Measurements from ENCODE around the gene DGCR8. TPM values are rescaled to one million over a fixed set of nuclear protein-coding genes. Genes with fewer than 3 reads are reported as not detected.
"Not testable (repeated sequence)": the region's sequence is repeated elsewhere in the genome, so short reads cannot be mapped to it uniquely, and the experiment has no call there.

The DGCR8 gene
- total RNA-seq, 2 experiments from 2014 or later: 33.4 to 34.3 TPM

GRCh38 chr22:20155330-20156041 lies 75.4 kb downstream of the DGCR8 start:
- H3K4me1 Mint-ChIP-seq (ENCODE audit: low read depth): no peaks in the 10 kb centered on the region
- H3K9me3 Mint-ChIP-seq: no peaks in the 10 kb centered on the region
- H3K27ac Mint-ChIP-seq: no peak overlapping the region
- intact Hi-C loops (cut with micrococcal nuclease): no loop called here
- no peak overlapping the region for H3K4me3 Mint-ChIP-seq
- H3K36me3 Mint-ChIP-seq: no peaks in the 10 kb centered on the region
- H3K27me3 Mint-ChIP-seq: peaks cover 3% of the 10 kb centered on the region
- DNase-seq: peak; percentile 35
- POLR2A ChIA-PET: no interaction called here
- CTCF ChIA-PET: interaction anchor here (0.5 to 3.0 kb wide), 4 partner anchors 34 to 239 kb away, joined by 3 to 48 read pairs (median 4); no protein-coding TSS in a partner anchor

GRCh38 chr22:20156042-20156389 lies 76.0 kb downstream of the DGCR8 start:
- no peaks in the 10 kb centered on the region for H3K36me3 Mint-ChIP-seq
- ChIA-PET CTCF (interaction anchor here (0.5 to 3.0 kb wide), 2 partner anchors 130 to 239 kb away, joined by 4 to 48 read pairs; no protein-coding TSS in a partner anchor), POLR2A (no interaction called here)
- no peaks in the 10 kb centered on the region for H3K4me1 Mint-ChIP-seq (ENCODE audit: low read depth)
- no peak overlapping the region for H3K27ac Mint-ChIP-seq
- no peak overlapping the region for H3K4me3 Mint-ChIP-seq
- no peak for DNase-seq
- intact Hi-C loops (cut with micrococcal nuclease): no loop called here
- H3K9me3 Mint-ChIP-seq: no peaks in the 10 kb centered on the region
- H3K27me3 Mint-ChIP-seq: peaks cover 3% of the 10 kb centered on the region

- intact Hi-C loops (cut with micrococcal nuclease): loop anchor here (1.0 kb wide), 1 partner anchor 128 kb away; no protein-coding TSS in a partner anchor
- no peak overlapping the region for H3K27ac Mint-ChIP-seq
These were observed 76.8 kb downstream of the DGCR8 start for GRCh38 chr22:20156611-20157429.

GRCh38 chr22:20157430-20158183 lies 77.6 kb downstream of the DGCR8 start:
- H3K27me3 Mint-ChIP-seq: peaks cover 3% of the 10 kb centered on the region
- H3K4me3 Mint-ChIP-seq: no peak overlapping the region
- ChIA-PET CTCF (interaction anchor here (0.8 to 3.0 kb wide), 18 partner anchors 9 to 305 kb away, joined by 3 to 48 read pairs (median 4); partner anchors contain the start of gene DGCR6L), POLR2A (no interaction called here)
- H3K9me3 Mint-ChIP-seq: no peaks in the 10 kb centered on the region
- H3K27ac Mint-ChIP-seq: no peak overlapping the region
- no peaks in the 10 kb centered on the region for H3K36me3 Mint-ChIP-seq
- DNase-seq: no peak
- H3K4me1 Mint-ChIP-seq (ENCODE audit: low read depth): no peaks in the 10 kb centered on the region
- intact Hi-C loops (cut with micrococcal nuclease): loop anchor here (1.0 kb wide), 1 partner anchor 128 kb away; no protein-coding TSS in a partner anchor

More at GRCh38 chr22:20156611-20157429, 76.8 kb downstream of the DGCR8 start:
- peak; percentile 90 for DNase-seq
- ChIA-PET POLR2A (no interaction called here), CTCF (interaction anchor here (0.7 to 3.0 kb wide), 19 partner anchors 10 to 306 kb away, joined by 3 to 48 read pairs (median 4); partner anchors contain the start of gene DGCR6L)
- Mint-ChIP-seq H3K36me3 (no peaks in the 10 kb centered on the region), H3K27me3 (peaks cover 3% of the 10 kb centered on the region), H3K4me1 (ENCODE audit: low read depth) (no peaks in the 10 kb centered on the region), H3K4me3 (no peak overlapping the region), H3K9me3 (no peaks in the 10 kb centered on the region)

DNA sequence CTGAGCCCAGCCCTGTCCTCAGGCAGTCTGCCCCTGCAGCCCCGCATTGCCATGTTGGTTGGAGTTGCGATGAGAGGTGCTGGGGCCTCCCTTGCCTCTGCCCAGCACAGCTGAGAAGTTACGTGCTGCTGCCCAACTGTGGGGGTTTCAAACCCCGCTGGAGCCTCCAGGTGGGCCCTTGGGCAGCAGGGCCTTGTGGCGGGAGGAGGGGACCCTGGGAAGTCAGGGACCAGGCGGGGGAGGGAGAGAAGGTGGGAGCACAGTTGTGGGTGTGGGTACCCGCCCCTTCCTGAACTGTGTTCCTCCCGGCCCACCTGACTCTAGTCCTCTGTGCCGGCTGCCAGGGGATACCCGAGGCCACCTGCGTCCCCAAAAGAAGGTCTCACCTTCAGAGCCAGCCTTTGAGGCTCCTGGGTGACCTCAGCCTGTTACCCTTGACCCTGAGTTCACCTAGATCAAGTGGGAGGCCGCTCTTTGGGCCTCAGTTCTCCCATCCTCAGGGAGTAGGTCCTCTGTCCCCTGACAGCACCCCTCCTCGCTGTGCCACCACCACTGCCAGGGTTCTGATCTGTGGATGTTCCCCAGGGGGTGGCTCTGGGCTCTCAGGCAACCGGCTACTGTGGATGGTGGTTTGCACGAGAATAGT lies 78.5 kb downstream of the DGCR8 start:
- CTCF ChIA-PET: interaction anchor here (2.4 kb wide), 1 partner anchor 126 kb away, joined by 8 read pairs; no protein-coding TSS in a partner anchor
- no peak overlapping the region for H3K4me3 Mint-ChIP-seq
- POLR2A ChIA-PET: no interaction called here
- intact Hi-C loops (cut with micrococcal nuclease): no loop called here
- no peaks in the 10 kb centered on the region for H3K9me3 Mint-ChIP-seq
- DNase-seq: no peak
- peaks cover 3% of the 10 kb centered on the region for H3K27me3 Mint-ChIP-seq
- no peaks in the 10 kb centered on the region for H3K4me1 Mint-ChIP-seq (ENCODE audit: low read depth)
- no peaks in the 10 kb centered on the region for H3K36me3 Mint-ChIP-seq
- H3K27ac Mint-ChIP-seq: no peak overlapping the region

GRCh38 chr22:20159076-20159475 lies 79.0 kb downstream of the DGCR8 start:
- Mint-ChIP-seq H3K4me1 (ENCODE audit: low read depth) (no peaks in the 10 kb centered on the region), H3K36me3 (no peaks in the 10 kb centered on the region), H3K27ac (no peak overlapping the region), H3K4me3 (no peak overlapping the region), H3K27me3 (peaks cover 3% of the 10 kb centered on the region), H3K9me3 (no peaks in the 10 kb centered on the region)
- CTCF ChIA-PET: interaction anchor here (0.9 to 2.4 kb wide), 2 partner anchors 95 to 125 kb away, joined by 3 to 8 read pairs; no protein-coding TSS in a partner anchor
- DNase-seq: no peak
- intact Hi-C loops (cut with micrococcal nuclease): no loop called here
- POLR2A ChIA-PET: no interaction called here

DNA sequence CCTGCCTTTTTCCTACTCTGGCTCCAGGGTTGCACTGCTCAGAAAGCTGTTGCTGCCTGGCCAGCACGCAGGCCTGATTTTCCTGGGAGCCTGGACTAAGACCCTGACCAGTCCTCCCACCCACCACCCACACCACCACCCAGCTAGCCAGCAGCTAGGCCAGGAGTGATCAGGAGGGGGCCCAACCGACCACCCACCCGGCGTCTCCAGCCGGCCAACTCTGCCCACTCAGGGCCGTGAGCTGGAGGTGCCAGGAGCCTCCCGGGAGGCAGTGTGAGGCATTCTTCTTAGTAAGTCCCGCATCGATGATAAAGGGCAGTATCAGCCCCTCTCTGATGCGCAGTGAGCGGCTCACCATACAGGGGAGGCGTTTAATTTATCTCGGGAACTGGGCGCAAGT lies 79.5 kb downstream of the DGCR8 start:
- CTCF ChIA-PET: interaction anchor here (0.9 to 2.4 kb wide), 2 partner anchors 95 to 125 kb away, joined by 3 to 8 read pairs; no protein-coding TSS in a partner anchor
- H3K36me3 Mint-ChIP-seq; DNase-seq; H3K27ac Mint-ChIP-seq; intact Hi-C loops (cut with micrococcal nuclease); H3K27me3 Mint-ChIP-seq; POLR2A ChIA-PET; H3K4me3 Mint-ChIP-seq; H3K9me3 Mint-ChIP-seq; H3K4me1 Mint-ChIP-seq (ENCODE audit: low read depth): not testable (repeated sequence)

- POLR2A ChIA-PET: no interaction called here
- no peak overlapping the region for H3K27ac Mint-ChIP-seq
- H3K27me3 Mint-ChIP-seq: peaks cover 3% of the 10 kb centered on the region
- intact Hi-C loops (cut with micrococcal nuclease): no loop called here
- CTCF ChIA-PET: interaction anchor here (0.9 to 2.4 kb wide), 2 partner anchors 94 to 124 kb away, joined by 3 to 8 read pairs; no protein-coding TSS in a partner anchor
- DNase-seq: no peak
- H3K4me1 Mint-ChIP-seq (ENCODE audit: low read depth): no peaks in the 10 kb centered on the region
- peaks cover 2% of the 10 kb centered on the region for H3K9me3 Mint-ChIP-seq
- no peaks in the 10 kb centered on the region for H3K36me3 Mint-ChIP-seq
- H3K4me3 Mint-ChIP-seq: no peak overlapping the region
These were observed 80.0 kb downstream of the DGCR8 start for GRCh38 chr22:20160041-20160440.

Small RNAs within 50 kb of the gene (microRNA-seq; reads per million reads assigned to microRNA genes)
- 946 reads per million, percentile 86 among the genes with 10 or more reads in this experiment for gene MIR185 (ENCODE audit: borderline microRNAs expressed, borderline number of aligned reads, borderline replicate concordance)
- not detected for gene MIR6816 (ENCODE audit: borderline microRNAs expressed, borderline number of aligned reads, borderline replicate concordance)

Other genes with a start within 250 kb of the DGCR8 start
- 10 to 100 TPM; 11.3 to 12.3 TPM for gene GNB1L, start 225.4 kb upstream of the DGCR8 start, total RNA-seq
- 10 to 100 TPM; 11.5 to 13.5 TPM for gene RTL10, start 225.4 kb upstream of the DGCR8 start, total RNA-seq
- gene COMT, start 138.5 kb upstream of the DGCR8 start, total RNA-seq: 10 to 100 TPM; 61.7 to 66.1 TPM
- gene TXNRD2, start 138.4 kb upstream of the DGCR8 start, total RNA-seq: 10 to 100 TPM; 23.3 to 23.4 TPM
- 1 to 10 TPM; 1.5 to 2.4 TPM for gene ARVCF, start 63.4 kb upstream of the DGCR8 start, total RNA-seq
- gene TANGO2, start 59.1 kb upstream of the DGCR8 start, total RNA-seq: 10 to 100 TPM; 20.7 to 23.6 TPM
- 100 to 1,000 TPM; 359 to 372 TPM for gene RANBP1, start 35.9 kb downstream of the DGCR8 start, total RNA-seq
- 10 to 100 TPM; 70.6 to 75.8 TPM for gene TRMT2A, start 37.0 kb downstream of the DGCR8 start, total RNA-seq
- gene ZDHHC8, start 51.6 kb downstream of the DGCR8 start, total RNA-seq: 10 to 100 TPM; 46.3 to 46.5 TPM
- gene CCDC188, start 70.8 kb downstream of the DGCR8 start, total RNA-seq: under 1 TPM in 1 of 2 experiments, not detected in 1; 0.52 TPM
- gene RTN4R, start 188.1 kb downstream of the DGCR8 start, total RNA-seq: 1 to 10 TPM; 2.6 to 3.1 TPM
- 10 to 100 TPM; 26.9 to 31.3 TPM for gene DGCR6L, start 239.8 kb downstream of the DGCR8 start, total RNA-seq

Data from activated CD4-positive, alpha-beta memory T cell treated with anti-CD3 and anti-CD28 coated beads for 36 hours (primary cell).